HG02588 (cell line): ENCODE data around the gene TASP1.
"Not testable (repeated sequence)": the region's sequence is repeated elsewhere in the genome, so short reads cannot be mapped to it uniquely, and the experiment has no call there.

Experiments
- ATAC-seq: cut with Tn5 transposase; IDR thresholded peaks from one replicate; pipeline ENCODE4 v1.9.1; 2021; ENCODE audit warnings: mild to moderate bottlenecking, moderate library complexity; ENCODE audit not compliant: unreplicated experiment

The TASP1 gene

GRCh38 chr20:13403453-13403852 lies 235.3 kb downstream of the TASP1 start:
- ATAC-seq, result no peak

- no peak for ATAC-seq
These were observed 235.7 kb downstream of the TASP1 start for GRCh38 chr20:13402986-13403385.

- ATAC-seq, result no peak
These were observed 236.5 kb downstream of the TASP1 start for GRCh38 chr20:13402171-13402760.

- ATAC-seq, result no peak
These were observed 237.1 kb downstream of the TASP1 start for GRCh38 chr20:13401596-13401995.

- ATAC-seq, result no peak
These were observed 238.3 kb downstream of the TASP1 start for GRCh38 chr20:13400453-13400852.

GRCh38 chr20:13397300-13397724 lies 241.4 kb downstream of the TASP1 start:
- ATAC-seq, result no peak

GRCh38 chr20:13396826-13397225 lies 241.9 kb downstream of the TASP1 start:
- ATAC-seq, result no peak

GRCh38 chr20:13396022-13396421 lies 242.7 kb downstream of the TASP1 start:
- ATAC-seq, result no peak

- no peak for ATAC-seq
These were observed 243.5 kb downstream of the TASP1 start for GRCh38 chr20:13395232-13395631.

GRCh38 chr20:13392391-13392790 lies 246.3 kb downstream of the TASP1 start:
- ATAC-seq, result no peak

GRCh38 chr20:13389115-13389514 lies 249.6 kb downstream of the TASP1 start:
- ATAC-seq, result no peak

GRCh38 chr20:13384132-13384531 lies 254.6 kb downstream of the TASP1 start:
- ATAC-seq, result no peak

GRCh38 chr20:13382786-13383185 lies 255.9 kb downstream of the TASP1 start:
- ATAC-seq, result no peak

- ATAC-seq, result not testable (repeated sequence)
These were observed 258.1 kb downstream of the TASP1 start for GRCh38 chr20:13380497-13381229.

GRCh38 chr20:13373400-13373799 lies 265.3 kb downstream of the TASP1 start:
- no peak for ATAC-seq

- no peak for ATAC-seq
These were observed 274.2 kb downstream of the TASP1 start for GRCh38 chr20:13364278-13365170.

- ATAC-seq, result no peak
These were observed 275.3 kb downstream of the TASP1 start for GRCh38 chr20:13363473-13363872.

- not testable (repeated sequence) for ATAC-seq
These were observed 276.6 kb downstream of the TASP1 start for GRCh38 chr20:13362165-13362564.

- ATAC-seq, result not testable (repeated sequence)
These were observed 279.8 kb downstream of the TASP1 start for GRCh38 chr20:13358936-13359335.

GRCh38 chr20:13357782-13358181 lies 280.9 kb downstream of the TASP1 start:
- not testable (repeated sequence) for ATAC-seq

- ATAC-seq, result no peak
These were observed 282.1 kb downstream of the TASP1 start for GRCh38 chr20:13356591-13356990.
